PC-3 (cell line): ENCODE results near the gene AMFR.

Source experiments
- EZH2 ChIP-seq: fragments of 300-600 bp; sonication (generic); IDR thresholded peaks from one replicate; pipeline ENCODE4 v1.6.1; 2017; ENCODE audit warnings: antibody characterized with exemption, mild to moderate bottlenecking, low read length; ENCODE audit not compliant: unreplicated experiment
- TF ChIP-seq, protein P1 (sequence below): fragments of 300-600 bp; sonication (generic); conservative IDR thresholded peaks from 2 replicates; pipeline ENCODE4 v1.5.1; 2017; ENCODE audit warnings: antibody characterized with exemption, low read depth, mild to moderate bottlenecking, low read length

DNA sequence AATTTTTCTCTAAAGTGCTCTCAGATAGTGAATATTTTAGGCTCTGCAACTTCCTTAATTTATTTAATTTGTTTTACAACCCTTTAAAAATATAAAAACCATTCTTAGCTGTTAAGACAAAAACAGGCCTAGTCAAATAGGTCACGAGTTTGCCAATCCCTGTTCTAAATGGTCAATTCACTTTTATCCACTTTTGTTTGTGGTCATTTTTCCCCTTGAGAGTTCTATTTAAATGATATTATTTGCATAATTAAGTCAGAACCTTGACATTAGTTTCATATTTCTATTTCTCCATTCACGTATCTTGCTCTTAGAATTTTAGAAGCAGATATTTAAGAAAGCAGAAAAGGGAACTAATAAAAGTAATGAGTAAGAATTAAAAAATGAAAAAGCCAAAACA, 4.0 kb downstream of the AMFR start:
- TF ChIP-seq, protein P1, sequence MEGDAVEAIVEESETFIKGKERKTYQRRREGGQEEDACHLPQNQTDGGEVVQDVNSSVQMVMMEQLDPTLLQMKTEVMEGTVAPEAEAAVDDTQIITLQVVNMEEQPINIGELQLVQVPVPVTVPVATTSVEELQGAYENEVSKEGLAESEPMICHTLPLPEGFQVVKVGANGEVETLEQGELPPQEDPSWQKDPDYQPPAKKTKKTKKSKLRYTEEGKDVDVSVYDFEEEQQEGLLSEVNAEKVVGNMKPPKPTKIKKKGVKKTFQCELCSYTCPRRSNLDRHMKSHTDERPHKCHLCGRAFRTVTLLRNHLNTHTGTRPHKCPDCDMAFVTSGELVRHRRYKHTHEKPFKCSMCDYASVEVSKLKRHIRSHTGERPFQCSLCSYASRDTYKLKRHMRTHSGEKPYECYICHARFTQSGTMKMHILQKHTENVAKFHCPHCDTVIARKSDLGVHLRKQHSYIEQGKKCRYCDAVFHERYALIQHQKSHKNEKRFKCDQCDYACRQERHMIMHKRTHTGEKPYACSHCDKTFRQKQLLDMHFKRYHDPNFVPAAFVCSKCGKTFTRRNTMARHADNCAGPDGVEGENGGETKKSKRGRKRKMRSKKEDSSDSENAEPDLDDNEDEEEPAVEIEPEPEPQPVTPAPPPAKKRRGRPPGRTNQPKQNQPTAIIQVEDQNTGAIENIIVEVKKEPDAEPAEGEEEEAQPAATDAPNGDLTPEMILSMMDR: no peak
- no peak for TF ChIP-seq EZH2
